Measurements from ENCODE around the gene ELFN1.
"Not testable (repeated sequence)": the region's sequence is repeated elsewhere in the genome, so short reads cannot be mapped to it uniquely, and the experiment has no call there.

The ELFN1 gene

GRCh38 chr7:1762238-1762945 lies 92.3 kb downstream of the ELFN1 start:
- DNase-seq, result no peak

- no peak for DNase-seq
Measured at GRCh38 chr7:1763033-1763432, 93.0 kb downstream of the ELFN1 start.

- DNase-seq, result not testable (repeated sequence)
Measured at GRCh38 chr7:1763911-1764310, 93.8 kb downstream of the ELFN1 start.

- DNase-seq, result no peak
Measured at GRCh38 chr7:1765336-1765735, 95.3 kb downstream of the ELFN1 start.

DNA sequence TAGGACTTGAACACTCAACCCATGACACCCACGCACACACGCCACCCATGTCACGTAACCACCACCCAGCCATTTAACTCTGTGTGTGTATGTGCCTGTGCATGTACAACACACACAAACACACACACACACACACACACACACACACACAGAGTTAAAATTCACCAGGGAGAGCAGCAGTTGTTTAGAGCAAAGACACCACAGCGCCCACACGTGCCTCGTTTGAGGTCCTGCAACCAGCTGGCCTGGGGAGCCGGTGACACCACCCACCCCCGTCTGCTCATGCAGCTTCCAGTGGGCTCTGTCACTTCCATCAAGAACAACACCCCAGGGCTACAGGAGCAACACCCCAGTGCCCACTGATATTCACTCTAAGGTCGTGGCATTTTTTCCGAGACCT lies 97.4 kb downstream of the ELFN1 start:
- DNase-seq, result no peak

DNA sequence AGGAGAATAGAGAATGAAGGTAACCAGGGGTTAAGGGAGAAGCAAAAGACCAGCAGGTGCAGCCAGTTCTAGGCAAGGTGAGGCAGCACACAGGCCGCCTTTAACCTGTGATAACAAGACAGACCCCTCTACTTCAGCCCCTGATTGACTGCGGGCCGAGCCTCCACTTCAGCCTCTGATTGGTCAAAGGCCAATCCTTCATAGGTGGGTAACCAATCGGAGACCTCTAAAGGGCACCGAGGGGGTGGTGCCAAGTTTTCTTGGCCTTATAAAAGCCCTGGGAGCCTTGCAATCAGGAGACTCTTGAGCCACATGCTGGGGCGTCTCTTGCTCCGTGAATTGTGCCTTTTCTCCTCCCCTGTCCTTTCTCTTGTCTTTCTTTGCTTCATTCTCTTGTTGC lies 98.8 kb downstream of the ELFN1 start:
- DNase-seq, result no peak

- DNase-seq, result no peak
Measured at GRCh38 chr7:1769286-1770200, 99.5 kb downstream of the ELFN1 start.

GRCh38 chr7:1770331-1770730 lies 100.3 kb downstream of the ELFN1 start:
- no peak for DNase-seq

- no peak for DNase-seq
Measured at GRCh38 chr7:1775389-1775788, 105.3 kb downstream of the ELFN1 start.

- no peak for DNase-seq
Measured at GRCh38 chr7:1777122-1777521, 107.0 kb downstream of the ELFN1 start.

DNA sequence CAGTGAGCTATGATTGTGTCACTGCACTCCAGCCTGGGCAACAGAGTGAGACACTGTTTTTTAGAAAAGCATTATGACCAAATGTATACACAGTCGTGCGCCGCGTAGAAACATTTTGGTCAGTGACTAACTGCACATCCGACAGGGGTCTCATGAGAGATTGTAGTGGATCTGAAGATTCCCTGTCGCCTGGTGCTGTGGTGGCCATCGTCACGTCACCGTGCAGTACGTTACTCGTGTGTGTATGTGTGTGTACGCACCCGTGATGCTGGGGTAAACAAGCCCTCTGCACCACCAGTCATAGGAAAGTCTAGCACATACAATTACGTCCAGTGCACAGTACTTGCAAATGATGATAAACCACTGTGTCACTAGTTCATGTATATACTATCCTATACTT lies 109.4 kb downstream of the ELFN1 start:
- DNase-seq, result no peak

DNA sequence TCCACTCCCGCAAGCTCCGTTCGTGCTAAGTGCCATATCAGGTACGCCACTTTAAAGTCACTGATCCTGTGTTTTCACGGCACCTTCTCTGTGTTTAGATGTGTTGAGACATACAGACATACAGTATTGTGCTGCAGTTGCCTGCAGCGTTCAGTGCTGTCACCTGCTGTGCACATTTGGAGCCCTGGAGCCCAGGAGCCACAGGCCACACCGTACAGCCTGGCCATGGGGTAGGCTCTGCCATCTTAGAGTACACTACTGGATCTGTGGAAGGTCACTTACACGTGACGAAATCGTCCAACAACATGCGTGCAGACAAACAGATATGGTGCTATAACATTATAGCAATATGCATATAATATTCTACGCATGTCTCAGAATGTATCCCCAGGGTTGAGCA lies 111.3 kb downstream of the ELFN1 start:
- DNase-seq, result no peak

DNA sequence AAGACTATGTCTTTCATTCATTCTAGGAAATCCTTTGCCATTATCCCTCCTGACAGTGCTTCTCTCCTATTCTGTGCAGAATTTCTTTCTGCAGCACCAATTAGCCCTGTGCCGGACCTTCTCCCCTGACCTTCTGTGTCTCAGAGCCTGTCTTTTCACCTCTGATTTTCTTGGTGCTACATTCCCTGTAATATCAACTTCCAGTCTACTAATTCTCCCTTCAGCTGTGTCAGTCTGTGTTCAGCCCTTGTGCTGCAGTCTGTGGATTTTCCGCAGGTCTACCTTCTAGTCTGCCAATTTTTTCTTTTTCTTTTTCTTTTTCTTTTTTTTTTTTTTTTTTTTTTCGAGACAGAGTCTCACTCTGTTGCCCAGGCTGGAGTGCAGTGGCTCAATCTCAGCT lies 115.8 kb downstream of the ELFN1 start:
- no peak for DNase-seq

GRCh38 chr7:1787241-1787640 lies 117.2 kb downstream of the ELFN1 start:
- no peak for DNase-seq

DNA sequence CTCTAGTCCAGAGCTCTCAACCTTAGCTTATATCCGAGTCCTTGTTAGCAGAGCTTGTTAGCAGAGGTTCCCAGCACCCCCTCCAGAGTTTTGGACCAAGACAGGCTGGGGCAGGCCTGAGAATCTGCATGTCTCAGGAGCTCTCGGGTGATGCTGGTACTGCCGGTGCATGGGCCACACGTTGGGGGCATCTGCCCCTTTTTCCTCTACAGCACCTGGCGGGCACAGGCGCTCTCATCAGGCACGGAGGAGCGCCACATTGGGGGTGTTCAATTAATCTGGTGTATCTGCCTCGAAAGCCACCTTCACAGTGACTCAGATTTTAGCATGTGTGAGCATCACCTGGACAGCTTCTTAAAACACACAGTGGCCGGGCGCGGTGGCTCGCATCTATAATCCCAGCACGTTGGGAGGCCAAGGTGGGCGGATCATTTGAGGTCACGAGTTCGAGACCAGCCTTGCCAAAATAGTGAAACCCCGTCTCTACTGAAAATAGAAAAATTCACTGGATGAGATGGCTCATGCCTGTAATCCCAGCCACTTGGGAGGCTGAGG lies 117.7 kb downstream of the ELFN1 start:
- no peak for DNase-seq

DNA sequence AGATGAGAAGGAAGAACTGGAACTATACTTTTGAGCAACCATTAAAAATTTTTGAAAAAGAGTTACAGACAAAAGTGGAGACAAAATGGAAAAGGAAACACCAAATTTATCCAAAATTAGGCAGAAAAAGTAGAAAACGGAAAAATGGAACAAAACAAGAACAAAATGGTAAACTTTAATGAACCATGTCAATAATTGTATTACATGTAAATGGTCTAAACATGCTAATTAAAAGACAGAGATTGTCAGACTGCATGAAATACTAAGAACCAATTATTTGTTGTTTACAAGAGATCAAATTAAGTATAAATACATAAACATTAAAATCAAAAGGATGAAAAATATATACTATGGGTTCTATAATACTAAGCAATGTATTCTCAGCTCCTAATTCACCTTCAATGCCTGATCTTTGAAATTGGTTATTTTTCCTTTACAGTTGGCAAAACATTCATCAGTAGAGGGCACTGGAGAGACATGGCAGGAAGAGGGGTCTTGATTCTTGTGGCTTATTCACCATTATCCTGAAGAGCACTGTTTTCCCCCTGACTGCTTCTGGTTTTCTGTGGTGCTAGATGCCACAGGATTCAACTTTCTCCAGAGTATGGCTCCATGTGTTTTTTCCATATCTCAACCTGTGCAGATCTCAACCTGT lies 124.9 kb downstream of the ELFN1 start:
- DNase-seq, result no peak
